ENCODE data around the gene TMEM72. TPM values are rescaled to one million over a fixed set of nuclear protein-coding genes. Genes with fewer than 3 reads are reported as not detected.

Gene TMEM72
- total RNA-seq, 1 donor from 2014 or later, result not detected

GRCh38 chr10:44959247-44960087, 48.3 kb downstream of the TMEM72 start, which contains the start of gene RASSF4:
Gene RASSF4, plus strand, starts transcription at chr10:44959802. Its CDS starts 10,401 bp downstream, at chr10:44970203.
- peak within 1 kb of the TSS; percentile 80 for H3K4me3 ChIP-seq (ENCODE audit: low read depth, low read length)
- DNase-seq (ENCODE audit: low read depth), result no peak
- no peak for TF ChIP-seq CTCF (conservative IDR thresholded peaks at IDR 0.05; ENCODE audit: low read depth, low read length)

GRCh38 chr10:44960088-44960460, 48.9 kb downstream of the TMEM72 start:
- no peak for TF ChIP-seq CTCF (conservative IDR thresholded peaks at IDR 0.05; ENCODE audit: low read depth, low read length)
- H3K4me3 ChIP-seq (ENCODE audit: low read depth, low read length), result peak overlapping the region; percentile 80
- DNase-seq (ENCODE audit: low read depth), result no peak

- DNase-seq (ENCODE audit: low read depth), result no peak
- peak overlapping the region; percentile 80 for H3K4me3 ChIP-seq (ENCODE audit: low read depth, low read length)
- TF ChIP-seq CTCF (conservative IDR thresholded peaks at IDR 0.05; ENCODE audit: low read depth, low read length), result no peak
These were observed 49.5 kb downstream of the TMEM72 start for GRCh38 chr10:44960482-44961229.

GRCh38 chr10:44961230-44961571, 50.1 kb downstream of the TMEM72 start:
- no peak for TF ChIP-seq CTCF (conservative IDR thresholded peaks at IDR 0.05; ENCODE audit: low read depth, low read length)
- H3K4me3 ChIP-seq (ENCODE audit: low read depth, low read length), result peak overlapping the region; percentile 80
- DNase-seq (ENCODE audit: low read depth), result no peak

- TF ChIP-seq CTCF (conservative IDR thresholded peaks at IDR 0.05; ENCODE audit: low read depth, low read length), result no peak
- peak overlapping the region; percentile 16 for H3K4me3 ChIP-seq (ENCODE audit: low read depth, low read length)
- no peak for DNase-seq (ENCODE audit: low read depth)
These were observed 51.0 kb downstream of the TMEM72 start for GRCh38 chr10:44961931-44962750.

GRCh38 chr10:44962870-44963738, 52.0 kb downstream of the TMEM72 start:
- TF ChIP-seq CTCF (conservative IDR thresholded peaks at IDR 0.05; ENCODE audit: low read depth, low read length), result peak; percentile 38
- DNase-seq (ENCODE audit: low read depth), result no peak

More at GRCh38 chr10:44962870-44963738, 52.0 kb downstream of the TMEM72 start:
- H3K4me3 ChIP-seq (ENCODE audit: low read depth, low read length), result peak overlapping the region; percentile 18
